Osteoblast (primary cell): ENCODE results near the gene DDI2. TPM values are rescaled to one million over a fixed set of nuclear protein-coding genes. Genes with fewer than 3 reads are reported as not detected.
A peak's percentile ranks its signal among the peaks of the same experiment; 100 is the strongest.

Experiments used
- DNase-seq: peaks from one replicate; pipeline ENCODE4 v3.0.0; 2011; ENCODE audit warnings: low spot score, mixed read lengths; ENCODE audit not compliant: insufficient read length; ENCODE audit errors: missing footprints
- H2AFZ ChIP-seq: 2 replicates; pipeline ENCODE4 v1.6.0; 2011; ENCODE audit warnings: mild to moderate bottlenecking, low read length
- H3K27ac ChIP-seq: 2 replicates; pipeline ENCODE4 v1.5.1; 2011; ENCODE audit warnings: mild to moderate bottlenecking, low read depth, low read length, moderate library complexity
- H3K27me3 ChIP-seq: 2 replicates; pipeline ENCODE4 v1.6.0; 2012; ENCODE audit warnings: mild to moderate bottlenecking, control low read depth, inconsistent platforms, low read length, moderate library complexity; ENCODE audit not compliant: insufficient read depth
- H3K36me3 ChIP-seq: 2 replicates; pipeline ENCODE4 v1.5.1; 2011; ENCODE audit warnings: mild to moderate bottlenecking, low read length, control low read depth, moderate library complexity; ENCODE audit not compliant: insufficient read depth
- H3K4me1 ChIP-seq: 2 replicates; pipeline ENCODE4 v1.5.1; 2011; ENCODE audit warnings: mild to moderate bottlenecking, low read length, control low read depth, moderate library complexity; ENCODE audit not compliant: insufficient read depth
- H3K4me2 ChIP-seq: 2 replicates; pipeline ENCODE4 v1.6.0; 2011; ENCODE audit warnings: mild to moderate bottlenecking, low read length; ENCODE audit not compliant: insufficient read depth
- H3K4me3 ChIP-seq: fragments of 200-600 bp; sonication (generic); 3 replicates; pipeline ENCODE4 v1.5.1; 2012; ENCODE audit warnings: mild to moderate bottlenecking, low read length, inconsistent platforms; ENCODE audit not compliant: insufficient read depth
- H3K79me2 ChIP-seq: 2 replicates; pipeline ENCODE4 v1.6.0; 2012; ENCODE audit warnings: mild to moderate bottlenecking, low read length, control low read depth, inconsistent platforms; ENCODE audit not compliant: insufficient read depth
- H3K9me3 ChIP-seq: 2 replicates; pipeline ENCODE4 v1.5.1; 2011; ENCODE audit warnings: low read depth, low read length, control low read depth
- H4K20me1 ChIP-seq: 2 replicates; pipeline ENCODE4 v1.6.0; 2012; ENCODE audit warnings: mild to moderate bottlenecking, low read length, control low read depth; ENCODE audit not compliant: insufficient read depth
- CTCF ChIP-seq: IDR thresholded peaks from 2 replicates; pipeline ENCODE4 v1.5.1; 2011; ENCODE audit warnings: mild to moderate bottlenecking, low read depth, low read length, moderate library complexity; ENCODE audit errors: extremely low read depth
- total RNA-seq: library from RNA; depleted of rRNA; stranded (reverse); fragments of >200 nt; gene quantifications from 2 replicates; pipeline ENCODE4 v1.2.3, GENCODE V29; 2012

Gene DDI2
- total RNA-seq, 1 donor = 29.3 TPM

GRCh38 chr1:15680561-15681348, 63.5 kb downstream of the DDI2 start:
- Histone ChIP-seq H3K4me2 (peak overlapping the region; percentile 69), H3K9me3 (no peaks in the 10 kb centered on the region), H3K4me1 (peaks cover 34% of the 10 kb centered on the region), H4K20me1 (peaks cover 5% of the 10 kb centered on the region), H3K27me3 (no peaks in the 10 kb centered on the region), H3K4me3 (peak overlapping the region; percentile 20), H3K79me2 (peaks cover 20% of the 10 kb centered on the region), H3K27ac (peak overlapping the region; percentile 90), H3K36me3 (no peaks in the 10 kb centered on the region), H2AFZ (peak overlapping the region; percentile 37)
- TF ChIP-seq CTCF = no peak
- peak; percentile 96 for DNase-seq

GRCh38 chr1:15681349-15682292, 64.4 kb downstream of the DDI2 start:
- H3K4me2 ChIP-seq = peak overlapping the region; percentile 69
- no peak for TF ChIP-seq CTCF
- H3K4me1 ChIP-seq = peaks cover 40% of the 10 kb centered on the region
- no peaks in the 10 kb centered on the region for H3K36me3 ChIP-seq
- no peaks in the 10 kb centered on the region for H3K9me3 ChIP-seq
- peak; percentile 69 for DNase-seq
- H3K27me3 ChIP-seq = no peaks in the 10 kb centered on the region
- H3K27ac ChIP-seq = peak overlapping the region; percentile 90
- peaks cover 11% of the 10 kb centered on the region for H4K20me1 ChIP-seq
- H3K79me2 ChIP-seq = peaks cover 29% of the 10 kb centered on the region
- no peak overlapping the region for H3K4me3 ChIP-seq
- peak overlapping the region; percentile 37 for H2AFZ ChIP-seq

GRCh38 chr1:15682936-15683341, 65.7 kb downstream of the DDI2 start:
- Histone ChIP-seq H3K4me2 (no peak overlapping the region), H3K4me3 (no peak overlapping the region), H2AFZ (no peak overlapping the region), H4K20me1 (peaks cover 17% of the 10 kb centered on the region), H3K27ac (peak overlapping the region; percentile 28), H3K36me3 (peaks cover under 1% of the 10 kb centered on the region), H3K27me3 (no peaks in the 10 kb centered on the region), H3K9me3 (no peaks in the 10 kb centered on the region), H3K4me1 (peaks cover 40% of the 10 kb centered on the region), H3K79me2 (peaks cover 42% of the 10 kb centered on the region)
- DNase-seq = peak; percentile 79
- no peak for TF ChIP-seq CTCF
